ENCODE data around the gene ELP4.
"Not testable (repeated sequence)": the region's sequence is repeated elsewhere in the genome, so short reads cannot be mapped to it uniquely, and the experiment has no call there.

Gene ELP4

DNA sequence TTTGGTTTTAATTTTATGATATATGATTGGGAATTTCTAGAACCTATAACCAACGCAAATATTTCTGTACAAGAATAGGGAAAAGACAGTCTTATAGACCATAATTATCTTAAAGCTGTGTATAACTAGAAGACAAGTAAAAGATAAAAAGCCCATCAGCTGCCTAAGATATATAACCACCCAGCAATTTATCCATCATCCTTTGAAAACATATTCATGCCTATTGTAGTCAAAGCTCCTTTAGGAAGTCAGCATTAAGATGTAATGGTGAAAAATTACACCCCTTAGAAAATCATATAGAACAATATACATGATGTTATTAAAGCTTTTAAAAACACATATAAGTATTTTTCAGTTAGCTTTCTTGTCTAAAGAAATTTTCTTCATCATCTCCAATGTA is 46.4 kb downstream of the ELP4 start:
- TF ChIP-seq CTCF (conservative IDR thresholded peaks at IDR 0.05; ENCODE audit: low read depth, low read length) = no peak
- H3K27ac ChIP-seq = no peak overlapping the region
- H3K4me1 ChIP-seq (ENCODE audit: low read depth, poor library complexity, severe bottlenecking) = no peaks in the 10 kb centered on the region
- H3K4me2 ChIP-seq = no peak overlapping the region
- H3K4me3 ChIP-seq (IDR thresholded peaks at IDR 0.05; ENCODE audit: insufficient read depth, low read depth, low read length) = no peak overlapping the region
- no peaks in the 10 kb centered on the region for H3K36me3 ChIP-seq (ENCODE audit: insufficient read depth)
- no peak overlapping the region for H2AFZ ChIP-seq (ENCODE audit: low read depth)
- H3K27me3 ChIP-seq (ENCODE audit: insufficient read depth, low read depth) = no peaks in the 10 kb centered on the region
- H3K9ac ChIP-seq = no peak overlapping the region
- H3K79me2 ChIP-seq (ENCODE audit: insufficient read depth, low read depth) = no peaks in the 10 kb centered on the region
- no peaks in the 10 kb centered on the region for H4K20me1 ChIP-seq (ENCODE audit: insufficient read depth)

- no peaks in the 10 kb centered on the region for H3K36me3 ChIP-seq (ENCODE audit: insufficient read depth)
- H3K4me1 ChIP-seq (ENCODE audit: low read depth, poor library complexity, severe bottlenecking) = no peaks in the 10 kb centered on the region
- TF ChIP-seq CTCF (conservative IDR thresholded peaks at IDR 0.05; ENCODE audit: low read depth, low read length) = no peak
- no peak overlapping the region for H3K27ac ChIP-seq
- no peaks in the 10 kb centered on the region for H3K79me2 ChIP-seq (ENCODE audit: insufficient read depth, low read depth)
- H3K27me3 ChIP-seq (ENCODE audit: insufficient read depth, low read depth) = no peaks in the 10 kb centered on the region
- H3K4me2 ChIP-seq = no peak overlapping the region
- H3K9ac ChIP-seq = no peak overlapping the region
- H4K20me1 ChIP-seq (ENCODE audit: insufficient read depth) = no peaks in the 10 kb centered on the region
- no peak overlapping the region for H3K4me3 ChIP-seq (IDR thresholded peaks at IDR 0.05; ENCODE audit: insufficient read depth, low read depth, low read length)
- H2AFZ ChIP-seq (ENCODE audit: low read depth) = no peak overlapping the region
These were observed 48.4 kb downstream of the ELP4 start for GRCh38 chr11:31558001-31558400.

DNA sequence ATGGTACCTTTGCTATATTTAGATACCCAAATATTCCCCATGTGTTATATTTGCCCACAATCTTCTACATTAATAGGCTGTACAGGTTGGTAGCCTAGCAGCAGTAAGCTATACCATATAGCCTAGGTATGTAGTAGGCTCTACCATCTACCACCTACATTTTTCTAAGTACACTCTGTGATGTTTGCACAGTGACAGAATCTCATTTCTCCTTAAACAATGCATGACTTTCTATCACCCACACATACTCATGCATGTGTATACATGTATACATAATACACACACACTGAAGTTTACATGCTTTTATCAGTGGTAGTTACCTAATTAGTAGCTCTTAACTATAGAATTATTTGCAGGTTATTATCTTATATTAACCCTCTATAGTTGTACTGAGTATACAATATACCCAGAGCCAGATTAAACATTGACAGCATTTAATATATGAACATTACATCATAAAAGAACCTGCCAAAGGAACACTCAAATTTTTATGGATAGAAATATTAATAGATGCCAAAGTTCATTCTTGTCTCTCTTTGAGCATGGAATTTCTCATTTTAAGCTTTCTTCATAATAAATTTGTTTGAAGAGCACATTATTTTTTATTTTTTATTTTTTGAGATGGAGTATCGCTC is 51.4 kb downstream of the ELP4 start:
- no peak overlapping the region for H3K27ac ChIP-seq
- H3K4me1 ChIP-seq (ENCODE audit: low read depth, poor library complexity, severe bottlenecking) = no peaks in the 10 kb centered on the region
- H3K27me3 ChIP-seq (ENCODE audit: insufficient read depth, low read depth) = no peaks in the 10 kb centered on the region
- H3K9ac ChIP-seq = no peak overlapping the region
- H2AFZ ChIP-seq (ENCODE audit: low read depth) = no peak overlapping the region
- no peak for TF ChIP-seq CTCF (conservative IDR thresholded peaks at IDR 0.05; ENCODE audit: low read depth, low read length)
- H3K36me3 ChIP-seq (ENCODE audit: insufficient read depth) = no peaks in the 10 kb centered on the region
- no peaks in the 10 kb centered on the region for H3K79me2 ChIP-seq (ENCODE audit: insufficient read depth, low read depth)
- H3K4me3 ChIP-seq (IDR thresholded peaks at IDR 0.05; ENCODE audit: insufficient read depth, low read depth, low read length) = no peak overlapping the region
- no peaks in the 10 kb centered on the region; the same call in 1 of the 2 replicates for H4K20me1 ChIP-seq (ENCODE audit: insufficient read depth)
- no peak overlapping the region for H3K4me2 ChIP-seq

GRCh38 chr11:31564517-31564916 is 55.0 kb downstream of the ELP4 start:
- H3K4me1 ChIP-seq (ENCODE audit: low read depth, poor library complexity, severe bottlenecking); H3K9ac ChIP-seq; H3K27ac ChIP-seq; H3K36me3 ChIP-seq (ENCODE audit: insufficient read depth); H2AFZ ChIP-seq (ENCODE audit: low read depth); H3K4me2 ChIP-seq; H3K4me3 ChIP-seq (IDR thresholded peaks at IDR 0.05; ENCODE audit: insufficient read depth, low read depth, low read length); H4K20me1 ChIP-seq (ENCODE audit: insufficient read depth); H3K79me2 ChIP-seq (ENCODE audit: insufficient read depth, low read depth); H3K27me3 ChIP-seq (ENCODE audit: insufficient read depth, low read depth): not testable (repeated sequence)

DNA sequence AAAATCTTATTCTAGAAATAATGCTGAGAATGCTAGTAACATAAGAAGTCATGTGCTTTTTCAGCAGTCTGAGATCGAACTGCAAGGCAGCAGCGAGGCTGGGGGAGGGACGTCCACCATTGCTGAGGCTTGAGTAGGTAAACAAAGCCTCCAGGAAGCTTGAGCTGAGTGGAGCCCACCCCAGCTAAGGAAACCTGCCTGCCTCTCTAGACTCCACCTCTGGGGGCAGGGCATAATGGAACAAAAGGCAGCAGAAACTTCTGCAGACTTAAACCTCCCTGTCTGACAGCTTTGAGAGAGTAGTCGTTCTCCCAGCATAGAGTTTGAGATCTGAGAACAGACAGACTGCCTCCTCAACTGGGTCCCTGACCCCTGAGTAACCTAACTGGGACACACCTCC is 64.6 kb downstream of the ELP4 start:
- not testable (repeated sequence) for H3K27ac ChIP-seq; H2AFZ ChIP-seq (ENCODE audit: low read depth); H3K36me3 ChIP-seq (ENCODE audit: insufficient read depth); H4K20me1 ChIP-seq (ENCODE audit: insufficient read depth); H3K27me3 ChIP-seq (ENCODE audit: insufficient read depth, low read depth); H3K9ac ChIP-seq; H3K79me2 ChIP-seq (ENCODE audit: insufficient read depth, low read depth); H3K4me2 ChIP-seq; H3K4me1 ChIP-seq (ENCODE audit: low read depth, poor library complexity, severe bottlenecking); H3K4me3 ChIP-seq (IDR thresholded peaks at IDR 0.05; ENCODE audit: insufficient read depth, low read depth, low read length)

DNA sequence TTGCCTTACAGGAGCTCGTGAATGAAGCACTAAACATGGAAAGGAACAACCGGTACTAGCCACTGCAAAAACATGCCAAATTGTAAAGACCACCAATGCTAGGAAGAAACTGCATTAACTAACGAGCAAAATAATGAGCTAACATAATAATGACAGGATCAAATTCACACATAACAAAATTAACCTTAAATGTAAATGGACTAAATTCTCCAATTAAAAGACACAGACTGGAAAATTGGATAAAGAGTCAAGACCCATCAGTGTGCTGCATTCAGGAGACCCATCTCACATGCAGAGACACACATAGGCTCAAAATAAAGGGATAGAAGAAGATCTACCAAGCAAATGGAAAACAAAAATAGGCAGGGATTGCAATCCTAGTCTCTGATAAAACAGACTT is 66.2 kb downstream of the ELP4 start:
- not testable (repeated sequence) for H3K79me2 ChIP-seq (ENCODE audit: insufficient read depth, low read depth); H3K9ac ChIP-seq; H3K4me3 ChIP-seq (IDR thresholded peaks at IDR 0.05; ENCODE audit: insufficient read depth, low read depth, low read length); H2AFZ ChIP-seq (ENCODE audit: low read depth); H3K4me2 ChIP-seq; H4K20me1 ChIP-seq (ENCODE audit: insufficient read depth); H3K27ac ChIP-seq; H3K27me3 ChIP-seq (ENCODE audit: insufficient read depth, low read depth); H3K36me3 ChIP-seq (ENCODE audit: insufficient read depth); H3K4me1 ChIP-seq (ENCODE audit: low read depth, poor library complexity, severe bottlenecking)

DNA sequence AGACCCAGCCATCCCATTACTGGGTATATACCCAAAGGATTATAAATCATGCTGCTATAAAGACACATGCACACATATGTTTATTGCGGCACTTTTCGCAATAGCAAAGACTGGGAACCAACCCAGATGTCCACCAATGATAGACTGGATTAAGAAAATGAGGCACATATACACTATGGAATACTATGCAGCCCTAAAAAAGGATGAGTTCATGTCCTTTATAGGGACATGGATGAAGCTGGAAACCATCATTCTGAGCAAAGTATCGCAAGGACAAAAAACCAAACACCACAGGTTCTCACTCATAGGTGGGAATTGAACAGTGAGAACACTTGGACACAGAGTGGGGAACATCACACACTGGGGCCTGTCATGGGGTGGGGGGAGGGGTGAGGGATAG is 69.8 kb downstream of the ELP4 start:
- H3K4me1 ChIP-seq (ENCODE audit: low read depth, poor library complexity, severe bottlenecking); H3K4me2 ChIP-seq: not testable (repeated sequence)

More for the DNA sequence above, 69.8 kb downstream of the ELP4 start:
- not testable (repeated sequence) for H3K79me2 ChIP-seq (ENCODE audit: insufficient read depth, low read depth); H2AFZ ChIP-seq (ENCODE audit: low read depth); H3K27me3 ChIP-seq (ENCODE audit: insufficient read depth, low read depth); H3K4me3 ChIP-seq (IDR thresholded peaks at IDR 0.05; ENCODE audit: insufficient read depth, low read depth, low read length); H3K27ac ChIP-seq; H3K36me3 ChIP-seq (ENCODE audit: insufficient read depth); H3K9ac ChIP-seq; H4K20me1 ChIP-seq (ENCODE audit: insufficient read depth)

All from KMS-11 (cell line).